HL-60/S4 (cell line): Measurements from ENCODE around the gene PRUNE1.

Experiments used
- in situ Hi-C: fragments of 300-500 bp; cut with MboI; formaldehyde crosslinking; loops from 2 replicates; pipeline ENCODE4 v1.14.3; 2022; ENCODE audit warnings: low sequenced_read_pairs

PRUNE1 gene

GRCh38 chr1:150976879-150977694, 31.2 kb upstream of the PRUNE1 start:
- in situ Hi-C loops: no loop called here

GRCh38 chr1:150979092-150980056, 28.9 kb upstream of the PRUNE1 start:
- in situ Hi-C loops: no loop called here

- in situ Hi-C loops: no loop called here
These were observed 27.0 kb upstream of the PRUNE1 start for GRCh38 chr1:150981177-150981804.

- in situ Hi-C loops: no loop called here
These were observed 26.2 kb upstream of the PRUNE1 start, which contains the start of gene ANXA9 for GRCh38 chr1:150981805-150982712. Gene ANXA9, plus strand, starts transcription at chr1:150982292. Its CDS starts 814 bp downstream, at chr1:150983106.

- in situ Hi-C loops: no loop called here
These were observed 22.9 kb upstream of the PRUNE1 start for GRCh38 chr1:150985179-150985825.

- in situ Hi-C loops: no loop called here
These were observed 20.3 kb upstream of the PRUNE1 start for GRCh38 chr1:150987924-150988323.

GRCh38 chr1:150992626-150993025, 15.6 kb upstream of the PRUNE1 start:
- in situ Hi-C loops: no loop called here

- in situ Hi-C loops: no loop called here
These were observed 14.0 kb upstream of the PRUNE1 start for GRCh38 chr1:150994248-150994647.

- in situ Hi-C loops: no loop called here
These were observed 12.8 kb upstream of the PRUNE1 start for GRCh38 chr1:150995460-150995859.

- in situ Hi-C loops: no loop called here
These were observed 12.4 kb upstream of the PRUNE1 start for GRCh38 chr1:150995896-150996295.

- in situ Hi-C loops: no loop called here
These were observed 10.9 kb upstream of the PRUNE1 start for GRCh38 chr1:150997126-150997872.

- in situ Hi-C loops: no loop called here
These were observed 10.3 kb upstream of the PRUNE1 start for GRCh38 chr1:150997949-150998348.

- in situ Hi-C loops: no loop called here
These were observed 9.1 kb upstream of the PRUNE1 start for GRCh38 chr1:150999051-150999674.

- in situ Hi-C loops: loop anchor here (10.0 kb wide), 1 partner anchor 745 kb away; the partner anchor contains the start of gene CA14
These were observed 8.3 kb upstream of the PRUNE1 start for GRCh38 chr1:150999926-151000325.

GRCh38 chr1:151000408-151000807, 7.8 kb upstream of the PRUNE1 start:
- in situ Hi-C loops: loop anchor here (10.0 kb wide), 1 partner anchor 746 kb away; the partner anchor contains the start of gene CA14

GRCh38 chr1:151001602-151002001, 6.6 kb upstream of the PRUNE1 start:
- in situ Hi-C loops: loop anchor here (10.0 kb wide), 1 partner anchor 747 kb away; the partner anchor contains the start of gene CA14

GRCh38 chr1:151002051-151002450, 6.2 kb upstream of the PRUNE1 start:
- in situ Hi-C loops: loop anchor here (10.0 kb wide), 1 partner anchor 747 kb away; the partner anchor contains the start of gene CA14

- in situ Hi-C loops: loop anchor here (10.0 kb wide), 1 partner anchor 748 kb away; the partner anchor contains the start of gene CA14
These were observed 5.6 kb upstream of the PRUNE1 start for GRCh38 chr1:151002611-151003010.
